Right lobe of liver (tissue), 4 donors: Measurements from ENCODE around the gene DACT1.

Experiments used
- POLR2A ChIP-seq: fragments of 450-650 bp; IDR thresholded peaks from one replicate; pipeline ENCODE4 v1.6.1; 2017; ENCODE audit warnings: antibody characterized with exemption, mild to moderate bottlenecking
- TF ChIP-seq, protein P1 (sequence below), 4 donors: fragments of 200-600 bp in 3 of 4; fragments of 450-650 bp in 1 of 4; IDR thresholded peaks; one replicate each; pipeline versions ENCODE4 v1.5.1 to v1.8.0; 2016 to 2022; ENCODE audit warnings: antibody characterized with exemption in 4 of 4, mild to moderate bottlenecking in 2 of 4
- donor health status: DM: no; HTN: no; CAD: no.
- donor health status: DM: no; HTN: no; CAD: no.
- donor health status: DM: no; HTN: yes; CAD: no.

DNA sequence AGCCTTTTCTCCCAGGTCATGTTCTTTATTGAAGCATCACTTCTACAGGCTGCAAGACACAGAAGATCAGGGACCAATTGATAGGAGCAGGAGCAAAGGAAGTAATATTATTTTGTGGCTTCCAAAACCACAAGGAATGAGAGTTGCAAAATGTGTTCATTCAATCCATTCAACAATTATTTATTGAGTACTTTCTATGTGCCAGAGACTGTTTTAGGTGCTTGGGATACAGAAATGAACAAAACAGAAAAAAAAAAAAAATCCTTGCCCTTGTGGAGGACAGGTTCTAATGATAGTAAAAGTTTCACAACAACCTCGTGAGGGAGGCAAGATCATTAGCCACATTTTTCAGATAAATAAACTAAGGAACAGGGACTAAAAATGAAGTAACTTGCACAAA, 20.1 kb upstream of the DACT1 start:
- no peak for TF ChIP-seq POLR2A
- TF ChIP-seq, protein P1, sequence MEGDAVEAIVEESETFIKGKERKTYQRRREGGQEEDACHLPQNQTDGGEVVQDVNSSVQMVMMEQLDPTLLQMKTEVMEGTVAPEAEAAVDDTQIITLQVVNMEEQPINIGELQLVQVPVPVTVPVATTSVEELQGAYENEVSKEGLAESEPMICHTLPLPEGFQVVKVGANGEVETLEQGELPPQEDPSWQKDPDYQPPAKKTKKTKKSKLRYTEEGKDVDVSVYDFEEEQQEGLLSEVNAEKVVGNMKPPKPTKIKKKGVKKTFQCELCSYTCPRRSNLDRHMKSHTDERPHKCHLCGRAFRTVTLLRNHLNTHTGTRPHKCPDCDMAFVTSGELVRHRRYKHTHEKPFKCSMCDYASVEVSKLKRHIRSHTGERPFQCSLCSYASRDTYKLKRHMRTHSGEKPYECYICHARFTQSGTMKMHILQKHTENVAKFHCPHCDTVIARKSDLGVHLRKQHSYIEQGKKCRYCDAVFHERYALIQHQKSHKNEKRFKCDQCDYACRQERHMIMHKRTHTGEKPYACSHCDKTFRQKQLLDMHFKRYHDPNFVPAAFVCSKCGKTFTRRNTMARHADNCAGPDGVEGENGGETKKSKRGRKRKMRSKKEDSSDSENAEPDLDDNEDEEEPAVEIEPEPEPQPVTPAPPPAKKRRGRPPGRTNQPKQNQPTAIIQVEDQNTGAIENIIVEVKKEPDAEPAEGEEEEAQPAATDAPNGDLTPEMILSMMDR (IDR thresholded peaks at IDR 0.05) = no peak
